ENCODE measurements around the gene KRTAP1-5. TPM values are rescaled to one million over a fixed set of nuclear protein-coding genes. Genes with fewer than 3 reads are reported as not detected.

Gene KRTAP1-5
- total and polyA plus RNA-seq, 2 experiments from 2014 or later = not detected

DNA sequence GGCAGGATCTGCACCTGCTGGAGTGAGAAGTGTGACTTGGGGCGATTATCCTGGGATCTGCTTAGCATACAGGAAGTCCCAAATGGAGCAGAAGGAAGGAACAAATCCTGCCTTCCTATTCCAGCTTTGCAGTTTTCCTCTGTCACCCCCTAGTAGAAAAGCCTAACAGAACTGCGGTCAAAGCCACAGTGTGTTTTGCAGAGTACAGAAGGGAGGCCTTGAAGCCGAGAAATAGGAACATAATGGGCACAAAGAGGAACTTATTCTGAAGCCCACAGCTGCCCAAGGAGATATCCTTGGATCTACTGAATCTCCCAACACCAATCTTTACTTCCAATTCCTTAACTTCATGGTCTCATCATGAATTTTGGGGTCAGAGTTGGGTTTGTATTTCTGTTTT lies 8.5 kb downstream of the KRTAP1-5 start:
- no peaks in the 10 kb centered on the region for H3K4me1 ChIP-seq (ENCODE audit: insufficient read depth)
- H3K36me3 Mint-ChIP-seq (ENCODE audit: low read depth) = no peaks in the 10 kb centered on the region
- no peaks in the 10 kb centered on the region for H3K79me2 ChIP-seq (replicated peaks; ENCODE audit: insufficient read depth)
- H3K4me1 Mint-ChIP-seq = no peaks in the 10 kb centered on the region
- H3K27ac Mint-ChIP-seq = peak overlapping the region; percentile 32; the same call in 1 of the 2 replicates
- no peak overlapping the region for H3K4me3 Mint-ChIP-seq
- no peaks in the 10 kb centered on the region for H3K36me3 ChIP-seq (ENCODE audit: insufficient read depth)
- no peak for TF ChIP-seq POLR2AphosphoS5 (IDR thresholded peaks at IDR 0.05; ENCODE audit: low read depth)
- TF ChIP-seq JUNB (IDR thresholded peaks at IDR 0.05; ENCODE audit: unreplicated experiment) = no peak
- TF ChIP-seq, protein P1, sequence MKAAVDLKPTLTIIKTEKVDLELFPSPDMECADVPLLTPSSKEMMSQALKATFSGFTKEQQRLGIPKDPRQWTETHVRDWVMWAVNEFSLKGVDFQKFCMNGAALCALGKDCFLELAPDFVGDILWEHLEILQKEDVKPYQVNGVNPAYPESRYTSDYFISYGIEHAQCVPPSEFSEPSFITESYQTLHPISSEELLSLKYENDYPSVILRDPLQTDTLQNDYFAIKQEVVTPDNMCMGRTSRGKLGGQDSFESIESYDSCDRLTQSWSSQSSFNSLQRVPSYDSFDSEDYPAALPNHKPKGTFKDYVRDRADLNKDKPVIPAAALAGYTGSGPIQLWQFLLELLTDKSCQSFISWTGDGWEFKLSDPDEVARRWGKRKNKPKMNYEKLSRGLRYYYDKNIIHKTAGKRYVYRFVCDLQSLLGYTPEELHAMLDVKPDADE (IDR thresholded peaks at IDR 0.05) = no peak
- TF ChIP-seq, protein P2, sequence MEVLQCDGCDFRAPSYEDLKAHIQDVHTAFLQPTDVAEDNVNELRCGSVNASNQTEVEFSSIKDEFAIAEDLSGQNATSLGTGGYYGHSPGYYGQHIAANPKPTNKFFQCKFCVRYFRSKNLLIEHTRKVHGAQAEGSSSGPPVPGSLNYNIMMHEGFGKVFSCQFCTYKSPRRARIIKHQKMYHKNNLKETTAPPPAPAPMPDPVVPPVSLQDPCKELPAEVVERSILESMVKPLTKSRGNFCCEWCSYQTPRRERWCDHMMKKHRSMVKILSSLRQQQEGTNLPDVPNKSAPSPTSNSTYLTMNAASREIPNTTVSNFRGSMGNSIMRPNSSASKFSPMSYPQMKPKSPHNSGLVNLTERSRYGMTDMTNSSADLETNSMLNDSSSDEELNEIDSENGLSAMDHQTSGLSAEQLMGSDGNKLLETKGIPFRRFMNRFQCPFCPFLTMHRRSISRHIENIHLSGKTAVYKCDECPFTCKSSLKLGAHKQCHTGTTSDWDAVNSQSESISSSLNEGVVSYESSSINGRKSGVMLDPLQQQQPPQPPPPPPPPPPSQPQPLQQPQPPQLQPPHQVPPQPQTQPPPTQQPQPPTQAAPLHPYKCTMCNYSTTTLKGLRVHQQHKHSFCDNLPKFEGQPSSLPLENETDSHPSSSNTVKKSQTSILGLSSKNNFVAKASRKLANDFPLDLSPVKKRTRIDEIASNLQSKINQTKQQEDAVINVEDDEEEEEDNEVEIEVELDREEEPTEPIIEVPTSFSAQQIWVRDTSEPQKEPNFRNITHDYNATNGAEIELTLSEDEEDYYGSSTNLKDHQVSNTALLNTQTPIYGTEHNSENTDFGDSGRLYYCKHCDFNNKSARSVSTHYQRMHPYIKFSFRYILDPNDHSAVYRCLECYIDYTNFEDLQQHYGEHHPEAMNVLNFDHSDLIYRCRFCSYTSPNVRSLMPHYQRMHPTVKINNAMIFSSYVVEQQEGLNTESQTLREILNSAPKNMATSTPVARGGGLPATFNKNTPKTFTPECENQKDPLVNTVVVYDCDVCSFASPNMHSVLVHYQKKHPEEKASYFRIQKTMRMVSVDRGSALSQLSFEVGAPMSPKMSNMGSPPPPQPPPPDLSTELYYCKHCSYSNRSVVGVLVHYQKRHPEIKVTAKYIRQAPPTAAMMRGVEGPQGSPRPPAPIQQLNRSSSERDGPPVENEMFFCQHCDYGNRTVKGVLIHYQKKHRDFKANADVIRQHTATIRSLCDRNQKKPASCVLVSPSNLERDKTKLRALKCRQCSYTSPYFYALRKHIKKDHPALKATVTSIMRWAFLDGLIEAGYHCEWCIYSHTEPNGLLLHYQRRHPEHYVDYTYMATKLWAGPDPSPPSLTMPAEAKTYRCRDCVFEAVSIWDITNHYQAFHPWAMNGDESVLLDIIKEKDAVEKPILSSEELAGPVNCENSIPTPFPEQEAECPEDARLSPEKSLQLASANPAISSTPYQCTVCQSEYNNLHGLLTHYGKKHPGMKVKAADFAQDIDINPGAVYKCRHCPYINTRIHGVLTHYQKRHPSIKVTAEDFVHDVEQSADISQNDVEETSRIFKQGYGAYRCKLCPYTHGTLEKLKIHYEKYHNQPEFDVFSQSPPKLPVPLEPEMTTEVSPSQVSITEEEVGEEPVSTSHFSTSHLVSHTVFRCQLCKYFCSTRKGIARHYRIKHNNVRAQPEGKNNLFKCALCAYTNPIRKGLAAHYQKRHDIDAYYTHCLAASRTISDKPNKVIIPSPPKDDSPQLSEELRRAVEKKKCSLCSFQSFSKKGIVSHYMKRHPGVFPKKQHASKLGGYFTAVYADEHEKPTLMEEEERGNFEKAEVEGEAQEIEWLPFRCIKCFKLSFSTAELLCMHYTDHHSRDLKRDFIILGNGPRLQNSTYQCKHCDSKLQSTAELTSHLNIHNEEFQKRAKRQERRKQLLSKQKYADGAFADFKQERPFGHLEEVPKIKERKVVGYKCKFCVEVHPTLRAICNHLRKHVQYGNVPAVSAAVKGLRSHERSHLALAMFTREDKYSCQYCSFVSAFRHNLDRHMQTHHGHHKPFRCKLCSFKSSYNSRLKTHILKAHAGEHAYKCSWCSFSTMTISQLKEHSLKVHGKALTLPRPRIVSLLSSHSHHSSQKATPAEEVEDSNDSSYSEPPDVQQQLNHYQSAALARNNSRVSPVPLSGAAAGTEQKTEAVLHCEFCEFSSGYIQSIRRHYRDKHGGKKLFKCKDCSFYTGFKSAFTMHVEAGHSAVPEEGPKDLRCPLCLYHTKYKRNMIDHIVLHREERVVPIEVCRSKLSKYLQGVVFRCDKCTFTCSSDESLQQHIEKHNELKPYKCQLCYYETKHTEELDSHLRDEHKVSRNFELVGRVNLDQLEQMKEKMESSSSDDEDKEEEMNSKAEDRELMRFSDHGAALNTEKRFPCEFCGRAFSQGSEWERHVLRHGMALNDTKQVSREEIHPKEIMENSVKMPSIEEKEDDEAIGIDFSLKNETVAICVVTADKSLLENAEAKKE (CRISPR knock-in tag; IDR thresholded peaks at IDR 0.05) = no peak
- TF ChIP-seq, protein P3, sequence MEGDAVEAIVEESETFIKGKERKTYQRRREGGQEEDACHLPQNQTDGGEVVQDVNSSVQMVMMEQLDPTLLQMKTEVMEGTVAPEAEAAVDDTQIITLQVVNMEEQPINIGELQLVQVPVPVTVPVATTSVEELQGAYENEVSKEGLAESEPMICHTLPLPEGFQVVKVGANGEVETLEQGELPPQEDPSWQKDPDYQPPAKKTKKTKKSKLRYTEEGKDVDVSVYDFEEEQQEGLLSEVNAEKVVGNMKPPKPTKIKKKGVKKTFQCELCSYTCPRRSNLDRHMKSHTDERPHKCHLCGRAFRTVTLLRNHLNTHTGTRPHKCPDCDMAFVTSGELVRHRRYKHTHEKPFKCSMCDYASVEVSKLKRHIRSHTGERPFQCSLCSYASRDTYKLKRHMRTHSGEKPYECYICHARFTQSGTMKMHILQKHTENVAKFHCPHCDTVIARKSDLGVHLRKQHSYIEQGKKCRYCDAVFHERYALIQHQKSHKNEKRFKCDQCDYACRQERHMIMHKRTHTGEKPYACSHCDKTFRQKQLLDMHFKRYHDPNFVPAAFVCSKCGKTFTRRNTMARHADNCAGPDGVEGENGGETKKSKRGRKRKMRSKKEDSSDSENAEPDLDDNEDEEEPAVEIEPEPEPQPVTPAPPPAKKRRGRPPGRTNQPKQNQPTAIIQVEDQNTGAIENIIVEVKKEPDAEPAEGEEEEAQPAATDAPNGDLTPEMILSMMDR (conservative IDR thresholded peaks at IDR 0.05; ENCODE audit: low read depth in 2 of 2) = no peak
- no peak for TF ChIP-seq EZH2phosphoT487 (IDR thresholded peaks at IDR 0.05; ENCODE audit: unreplicated experiment)
- no peak for TF ChIP-seq ZNF114 (CRISPR knock-in tag; IDR thresholded peaks at IDR 0.05)
- TF ChIP-seq CREB1 (CRISPR knock-in tag; IDR thresholded peaks at IDR 0.05; ENCODE audit: low read depth) = no peak
- DNase-seq (ENCODE audit: low spot score) (no peak), ATAC-seq (no peak)
- no peak overlapping the region for H3K4me3 ChIP-seq
- no peaks in the 10 kb centered on the region for H3K27me3 Mint-ChIP-seq (ENCODE audit: insufficient read depth, low read depth, poor library complexity)
- H4K20me1 ChIP-seq (replicated peaks; ENCODE audit: insufficient read depth) = no peaks in the 10 kb centered on the region
- H3K9me3 Mint-ChIP-seq = no peaks in the 10 kb centered on the region
- no peaks in the 10 kb centered on the region for H3K9me2 ChIP-seq (ENCODE audit: insufficient read depth)
- H2AFZ ChIP-seq = peak overlapping the region; percentile 52; the same call in 1 of the 2 replicates
- H3K27ac ChIP-seq (ENCODE audit: low read depth) = no peak overlapping the region
- H3K4me2 ChIP-seq = no peak overlapping the region
- no peaks in the 10 kb centered on the region for H3F3A ChIP-seq (replicated peaks; ENCODE audit: low read depth)
- H3K27me3 ChIP-seq (ENCODE audit: insufficient read depth) = no peaks in the 10 kb centered on the region

Measured in GM23338 (cell line).